Dendritic cell treated with granulocyte-macrophage colony-stimulating factor and Interleukin-4, amounts not matched to agents 40 ng/mL and 50 ng/mL, for 4 days (primary cell): ENCODE measurements around the gene MYLIP.

Experiments used
- H3K27ac Mint-ChIP-seq: one replicate; pipeline ENCODE4 v1.8.0; 2022; ENCODE audit warnings: mild to moderate bottlenecking, mixed read lengths
- H3K27me3 Mint-ChIP-seq: one replicate; pipeline ENCODE4 v1.8.0; 2022; ENCODE audit warnings: mild to moderate bottlenecking, mixed read lengths
- H3K36me3 Mint-ChIP-seq: one replicate; pipeline ENCODE4 v1.8.0; 2022; ENCODE audit warnings: low read depth, mixed read lengths
- H3K4me1 Mint-ChIP-seq: one replicate; pipeline ENCODE4 v1.8.0; 2022; ENCODE audit warnings: low read depth, mixed read lengths
- H3K4me3 Mint-ChIP-seq: one replicate; pipeline ENCODE4 v1.8.0; 2022; ENCODE audit warnings: mild to moderate bottlenecking, moderate library complexity, mixed read lengths
- H3K9me3 Mint-ChIP-seq: one replicate; pipeline ENCODE4 v1.8.0; 2022; ENCODE audit warnings: mixed read lengths
- intact Hi-C: fragments of 100-400 bp; cut with micrococcal nuclease; formaldehyde crosslinking; loops from one replicate; pipeline ENCODE4 v1.15.0; 2022

The MYLIP gene

DNA sequence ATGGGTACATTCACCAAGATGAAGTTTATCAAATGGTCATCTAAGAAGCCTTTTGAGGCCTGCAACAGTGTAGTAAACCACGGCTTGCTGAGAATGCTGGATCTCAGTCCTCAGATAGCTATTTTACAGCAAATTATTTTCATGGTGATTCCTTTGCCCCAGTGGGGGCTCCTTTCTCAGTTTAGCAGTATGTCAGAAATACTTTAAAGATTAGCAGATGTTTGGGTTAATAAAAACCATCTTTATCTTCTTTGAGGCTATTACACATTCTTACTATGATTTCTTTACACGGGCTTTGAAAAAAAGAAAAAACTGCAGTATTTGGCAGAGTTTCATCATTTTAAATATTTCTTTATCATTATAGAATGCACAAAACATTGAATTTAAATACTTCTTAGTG, 10.7 kb downstream of the MYLIP start:
- H3K4me3 Mint-ChIP-seq = no peak overlapping the region
- peaks cover 80% of the 10 kb centered on the region for H3K36me3 Mint-ChIP-seq
- H3K27me3 Mint-ChIP-seq = no peaks in the 10 kb centered on the region
- peaks cover 33% of the 10 kb centered on the region for H3K4me1 Mint-ChIP-seq
- intact Hi-C loops = no loop called here
- no peak overlapping the region for H3K27ac Mint-ChIP-seq
- no peaks in the 10 kb centered on the region for H3K9me3 Mint-ChIP-seq

DNA sequence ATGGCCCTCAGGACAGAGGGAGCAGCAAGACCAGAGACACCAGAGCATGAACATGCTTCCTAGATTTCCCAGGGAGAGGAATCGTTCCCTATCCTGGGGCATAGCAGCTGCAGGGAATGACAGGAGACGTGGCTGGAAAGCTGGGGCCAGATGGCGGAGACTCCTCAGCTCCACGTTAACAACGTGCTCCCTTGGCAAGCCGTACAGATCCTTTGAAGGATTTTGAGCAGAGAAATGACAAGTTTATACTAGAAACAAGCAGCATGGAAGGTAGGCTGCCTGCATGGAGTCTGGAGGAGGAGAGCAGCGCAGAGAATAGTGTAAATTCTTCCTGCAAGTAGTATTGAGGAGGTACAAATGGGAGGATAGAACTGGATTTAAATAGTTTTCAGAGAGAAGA, 11.7 kb downstream of the MYLIP start:
- H3K27me3 Mint-ChIP-seq = no peaks in the 10 kb centered on the region
- H3K4me3 Mint-ChIP-seq = no peak overlapping the region
- H3K9me3 Mint-ChIP-seq = no peaks in the 10 kb centered on the region
- H3K27ac Mint-ChIP-seq = no peak overlapping the region
- intact Hi-C loops = no loop called here
- peaks cover 24% of the 10 kb centered on the region for H3K4me1 Mint-ChIP-seq
- peaks cover 83% of the 10 kb centered on the region for H3K36me3 Mint-ChIP-seq

DNA sequence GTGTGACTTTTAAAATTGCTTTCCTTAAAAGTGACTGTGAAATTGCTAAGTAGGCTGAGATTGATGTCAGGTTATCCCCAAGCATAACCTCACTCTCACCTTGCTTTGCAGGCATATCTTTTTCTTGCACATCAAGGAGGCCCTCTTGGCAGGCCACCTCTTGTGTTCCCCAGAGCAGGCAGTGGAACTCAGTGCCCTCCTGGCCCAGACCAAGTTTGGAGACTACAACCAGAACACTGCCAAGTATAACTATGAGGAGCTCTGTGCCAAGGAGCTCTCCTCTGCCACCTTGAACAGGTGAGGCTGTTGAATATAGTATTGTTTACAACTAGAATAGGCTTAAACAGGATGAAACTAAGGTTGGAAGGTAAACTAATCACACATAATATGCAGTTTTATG, 12.6 kb downstream of the MYLIP start:
- Mint-ChIP-seq H3K4me3 (no peak overlapping the region), H3K27ac (no peak overlapping the region), H3K4me1 (peaks cover 23% of the 10 kb centered on the region), H3K9me3 (no peaks in the 10 kb centered on the region), H3K27me3 (no peaks in the 10 kb centered on the region), H3K36me3 (peaks cover 92% of the 10 kb centered on the region)
- intact Hi-C loops = no loop called here

DNA sequence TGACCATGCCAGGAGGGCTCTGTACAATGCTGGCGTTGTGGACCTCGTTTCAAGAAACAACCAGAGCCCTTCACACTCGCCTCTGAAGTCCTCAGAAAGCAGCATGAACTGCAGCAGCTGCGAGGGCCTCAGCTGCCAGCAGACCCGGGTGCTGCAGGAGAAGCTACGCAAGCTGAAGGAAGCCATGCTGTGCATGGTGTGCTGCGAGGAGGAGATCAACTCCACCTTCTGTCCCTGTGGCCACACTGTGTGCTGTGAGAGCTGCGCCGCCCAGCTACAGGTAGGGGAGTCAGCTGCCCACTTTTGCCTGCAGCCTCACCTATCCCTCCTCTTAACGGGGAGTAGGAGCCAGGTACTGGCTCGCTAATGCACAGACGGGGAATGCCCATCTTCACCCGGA, 16.2 kb downstream of the MYLIP start:
- no peak overlapping the region for H3K27ac Mint-ChIP-seq
- H3K36me3 Mint-ChIP-seq = peaks cover 100% of the 10 kb centered on the region
- H3K4me3 Mint-ChIP-seq = no peak overlapping the region
- no peaks in the 10 kb centered on the region for H3K9me3 Mint-ChIP-seq
- H3K27me3 Mint-ChIP-seq = no peaks in the 10 kb centered on the region
- H3K4me1 Mint-ChIP-seq = peaks cover 18% of the 10 kb centered on the region
- intact Hi-C loops = no loop called here

DNA sequence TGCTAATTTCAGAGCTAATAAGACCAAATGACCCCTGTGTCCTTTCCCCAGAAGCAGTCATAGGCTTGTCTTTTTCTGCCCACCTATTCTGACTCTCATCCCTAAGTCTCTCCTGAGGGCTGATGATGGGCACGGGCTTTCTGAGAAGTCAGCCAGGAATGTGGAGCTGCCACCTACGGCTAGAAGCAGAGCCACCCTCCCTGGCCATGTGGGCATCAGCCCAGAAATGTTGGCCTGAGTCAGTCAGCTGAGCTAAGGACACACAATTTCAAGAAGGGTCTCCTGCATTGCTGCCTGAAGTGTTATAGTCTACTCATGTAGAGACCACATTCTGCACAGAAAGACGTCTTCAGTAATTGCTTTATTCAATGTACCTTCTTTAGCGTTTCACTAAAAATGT, 17.1 kb downstream of the MYLIP start:
- intact Hi-C loops = no loop called here
- H3K27me3 Mint-ChIP-seq = no peaks in the 10 kb centered on the region
- H3K4me1 Mint-ChIP-seq = peaks cover 11% of the 10 kb centered on the region
- peaks cover 100% of the 10 kb centered on the region for H3K36me3 Mint-ChIP-seq
- H3K4me3 Mint-ChIP-seq = no peak overlapping the region
- no peaks in the 10 kb centered on the region for H3K9me3 Mint-ChIP-seq
- no peak overlapping the region for H3K27ac Mint-ChIP-seq

DNA sequence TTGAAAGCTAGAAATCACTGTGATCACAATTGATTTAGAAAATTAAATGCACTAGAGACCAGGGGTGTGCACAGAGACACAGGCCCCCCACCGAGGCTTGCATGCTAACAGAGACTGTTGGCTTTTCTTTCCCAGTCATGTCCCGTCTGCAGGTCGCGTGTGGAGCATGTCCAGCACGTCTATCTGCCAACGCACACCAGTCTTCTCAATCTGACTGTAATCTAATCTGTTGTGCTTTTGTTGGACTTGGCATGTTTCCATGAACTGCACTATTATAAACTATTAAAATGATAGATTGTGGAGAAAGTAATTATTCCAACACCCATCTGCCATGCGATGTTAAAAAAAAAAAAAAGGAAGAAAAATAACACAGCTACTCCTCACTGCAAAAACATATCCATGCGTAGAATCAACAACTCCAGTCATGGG, 17.7 kb downstream of the MYLIP start:
- no peak overlapping the region for H3K27ac Mint-ChIP-seq

DNA sequence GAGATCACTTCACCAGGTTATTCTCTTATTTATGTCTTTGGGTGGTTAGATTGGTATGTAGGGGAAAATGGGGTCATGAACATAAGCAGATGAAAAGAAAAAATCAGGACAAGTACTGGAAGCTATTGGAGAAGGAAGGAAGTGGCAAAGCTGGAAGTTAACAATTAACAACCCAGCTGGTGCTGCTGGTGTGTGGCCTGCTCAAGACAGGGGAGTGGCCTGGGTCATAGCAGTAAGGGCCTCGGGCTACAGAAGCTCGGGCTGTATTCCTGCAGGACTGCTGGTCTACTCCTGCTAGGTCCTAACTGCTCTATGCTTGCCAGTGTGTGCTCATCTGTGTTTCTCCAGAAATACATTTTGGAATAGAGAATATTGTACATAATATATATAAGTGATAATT, 19.6 kb downstream of the MYLIP start:
- Mint-ChIP-seq H3K27me3 (no peaks in the 10 kb centered on the region), H3K27ac (no peak overlapping the region), H3K4me1 (peaks cover 6% of the 10 kb centered on the region), H3K36me3 (peaks cover 96% of the 10 kb centered on the region), H3K9me3 (no peaks in the 10 kb centered on the region), H3K4me3 (no peak overlapping the region)
- intact Hi-C loops = no loop called here

More for the DNA sequence above, 17.7 kb downstream of the MYLIP start:
- H3K27me3 Mint-ChIP-seq = no peaks in the 10 kb centered on the region
- intact Hi-C loops = no loop called here
- no peaks in the 10 kb centered on the region for H3K9me3 Mint-ChIP-seq
- no peak overlapping the region for H3K4me3 Mint-ChIP-seq
- peaks cover 100% of the 10 kb centered on the region for H3K36me3 Mint-ChIP-seq
- H3K4me1 Mint-ChIP-seq = peaks cover 9% of the 10 kb centered on the region

DNA sequence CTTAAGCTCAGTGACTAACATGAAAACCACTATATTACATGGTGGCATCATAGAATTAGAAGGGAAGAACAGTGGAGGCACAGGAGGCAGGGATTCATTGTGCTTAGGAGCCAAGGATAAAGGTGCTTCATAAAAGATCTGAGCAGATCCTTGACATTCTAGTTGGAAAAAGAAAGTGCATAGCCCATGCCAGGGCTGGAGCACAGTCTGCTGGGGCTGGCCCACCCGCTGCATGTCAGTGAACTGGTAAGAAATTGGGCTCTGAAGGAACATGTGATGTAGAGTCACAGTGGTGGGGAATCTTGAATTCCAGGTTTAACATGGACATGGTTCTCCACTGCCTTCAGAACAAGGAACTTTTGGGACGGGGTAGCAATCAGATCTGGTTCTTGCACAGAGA, 20.4 kb downstream of the MYLIP start:
- no peaks in the 10 kb centered on the region for H3K27me3 Mint-ChIP-seq
- intact Hi-C loops = no loop called here
- peaks cover 96% of the 10 kb centered on the region for H3K36me3 Mint-ChIP-seq
- no peaks in the 10 kb centered on the region for H3K9me3 Mint-ChIP-seq
- peaks cover 6% of the 10 kb centered on the region for H3K4me1 Mint-ChIP-seq
- H3K4me3 Mint-ChIP-seq = no peak overlapping the region
- no peak overlapping the region for H3K27ac Mint-ChIP-seq

DNA sequence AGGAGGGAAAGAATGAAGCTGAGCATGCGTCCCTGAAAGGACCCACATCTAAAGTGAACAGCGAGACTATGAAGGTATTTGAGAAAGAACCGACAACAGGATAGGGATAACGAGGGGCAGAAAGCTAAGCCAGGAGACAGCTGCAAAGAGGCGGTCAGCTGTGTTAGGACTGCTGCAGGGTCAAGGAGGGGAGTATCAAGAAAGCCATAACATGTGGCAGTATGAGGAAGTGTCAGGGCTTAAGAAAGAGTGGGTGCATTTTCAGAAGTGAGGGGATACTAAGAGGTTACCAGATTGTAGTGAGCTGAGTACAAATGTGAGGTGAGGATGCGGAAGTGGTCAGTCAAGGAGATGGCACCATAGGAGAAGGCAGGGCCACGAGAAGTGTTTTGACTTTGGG, 21.2 kb downstream of the MYLIP start:
- Mint-ChIP-seq H3K9me3 (no peaks in the 10 kb centered on the region), H3K27me3 (no peaks in the 10 kb centered on the region), H3K4me3 (no peak overlapping the region), H3K36me3 (peaks cover 96% of the 10 kb centered on the region), H3K27ac (no peak overlapping the region), H3K4me1 (peaks cover 6% of the 10 kb centered on the region)
- intact Hi-C loops = no loop called here

DNA sequence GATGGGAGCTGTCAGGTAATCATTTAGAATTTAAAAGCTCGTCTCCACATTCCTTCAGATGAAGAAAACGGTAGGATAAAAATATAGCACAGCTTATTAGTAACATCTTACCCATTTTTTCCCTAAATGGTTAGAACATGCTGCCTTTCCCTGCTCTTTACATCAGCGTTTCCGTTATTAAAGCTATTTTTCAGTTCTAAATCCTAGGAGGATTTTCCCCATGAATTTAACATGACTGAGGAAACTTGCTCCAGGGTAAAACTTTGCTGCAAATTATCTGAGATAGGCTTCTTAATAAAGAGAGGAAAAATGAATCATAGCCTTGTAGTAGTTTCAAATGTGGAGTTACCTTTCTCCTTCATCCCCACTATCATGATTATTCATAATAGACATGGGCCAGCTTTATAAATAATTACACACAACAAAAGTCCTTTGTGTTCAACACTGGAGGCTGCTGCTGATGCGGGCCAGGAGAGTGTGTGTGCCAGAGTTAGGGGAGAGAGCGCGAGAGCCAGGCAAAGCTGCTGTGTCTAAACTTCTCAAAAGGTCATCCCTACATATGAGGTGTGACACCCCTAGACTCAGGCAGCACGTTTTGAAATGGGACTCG, 24.4 kb downstream of the MYLIP start:
- Mint-ChIP-seq H3K36me3 (peaks cover 80% of the 10 kb centered on the region), H3K27me3 (no peaks in the 10 kb centered on the region), H3K4me1 (peaks cover 6% of the 10 kb centered on the region), H3K4me3 (no peak overlapping the region), H3K9me3 (no peaks in the 10 kb centered on the region), H3K27ac (no peak overlapping the region)
- intact Hi-C loops = no loop called here

DNA sequence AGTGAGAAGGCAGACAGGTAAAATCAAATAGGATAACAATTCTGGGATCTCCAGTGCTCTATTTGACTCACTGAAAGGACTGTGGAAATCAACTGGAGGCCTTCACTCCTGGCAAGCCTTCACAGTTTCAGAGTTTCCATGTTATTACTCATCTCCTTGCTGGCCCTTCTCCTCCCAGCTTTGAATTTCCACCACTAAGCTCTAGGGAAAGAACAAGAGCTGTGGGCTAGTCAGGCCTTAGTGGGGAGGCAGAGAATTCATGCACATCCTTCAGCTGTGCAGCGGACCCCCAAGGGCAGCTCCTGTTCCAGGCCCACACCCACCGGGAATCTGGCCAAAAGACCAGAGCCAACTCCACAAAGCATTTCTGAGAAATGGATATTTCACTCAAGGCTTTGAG, 26.0 kb downstream of the MYLIP start:
- intact Hi-C loops = no loop called here
- peaks cover 64% of the 10 kb centered on the region for H3K36me3 Mint-ChIP-seq
- no peak overlapping the region for H3K4me3 Mint-ChIP-seq
- H3K27me3 Mint-ChIP-seq = no peaks in the 10 kb centered on the region
- no peak overlapping the region for H3K27ac Mint-ChIP-seq
- H3K4me1 Mint-ChIP-seq = no peaks in the 10 kb centered on the region
- no peaks in the 10 kb centered on the region for H3K9me3 Mint-ChIP-seq

DNA sequence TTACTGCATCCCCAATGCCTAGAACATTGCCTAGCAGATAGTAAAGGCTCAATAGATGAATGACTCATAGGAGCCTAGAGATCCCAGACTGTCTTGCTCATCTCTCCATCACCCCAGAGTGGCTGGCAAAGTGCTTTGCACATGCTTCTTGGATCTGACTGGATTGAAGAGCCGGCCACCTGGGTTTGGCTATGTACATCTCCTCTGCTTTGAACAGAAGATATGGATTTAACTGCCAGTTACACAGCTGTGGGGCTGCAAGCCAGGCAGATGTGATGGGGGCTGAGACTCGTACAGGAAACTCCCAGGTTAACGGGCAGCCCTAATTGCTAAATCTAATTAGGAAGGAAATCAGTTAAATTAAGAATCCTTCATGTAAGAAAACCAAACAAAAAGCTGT, 28.6 kb downstream of the MYLIP start:
- Mint-ChIP-seq H3K36me3 (peaks cover 38% of the 10 kb centered on the region), H3K9me3 (no peaks in the 10 kb centered on the region)
- intact Hi-C loops = no loop called here

DNA sequence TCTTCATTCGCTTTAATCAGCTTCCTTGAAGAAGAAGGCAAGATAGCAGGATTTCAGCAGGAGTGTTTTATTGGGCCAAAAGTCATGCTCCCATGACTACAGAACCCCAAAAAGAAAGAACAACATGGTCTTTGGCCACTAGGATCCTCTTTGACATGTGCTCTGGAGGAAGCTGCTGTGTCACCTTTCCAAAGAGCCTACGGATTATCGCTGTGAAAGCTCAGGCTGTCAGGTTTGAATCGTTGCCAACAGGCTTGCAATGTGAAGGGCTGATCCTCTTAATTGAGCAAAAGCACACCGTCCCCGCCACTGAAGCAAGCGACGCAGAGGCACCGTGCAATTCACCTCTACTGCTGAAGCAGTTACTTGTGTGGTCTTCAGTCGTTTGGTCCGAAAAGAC, 29.0 kb downstream of the MYLIP start:
- Mint-ChIP-seq H3K27me3 (no peaks in the 10 kb centered on the region), H3K36me3 (peaks cover 34% of the 10 kb centered on the region), H3K9me3 (no peaks in the 10 kb centered on the region), H3K4me1 (no peaks in the 10 kb centered on the region), H3K27ac (no peak overlapping the region), H3K4me3 (no peak overlapping the region)
- intact Hi-C loops = no loop called here

More for the DNA sequence above, 28.6 kb downstream of the MYLIP start:
- Mint-ChIP-seq H3K4me1 (no peaks in the 10 kb centered on the region), H3K27me3 (no peaks in the 10 kb centered on the region), H3K4me3 (no peak overlapping the region), H3K27ac (no peak overlapping the region)

DNA sequence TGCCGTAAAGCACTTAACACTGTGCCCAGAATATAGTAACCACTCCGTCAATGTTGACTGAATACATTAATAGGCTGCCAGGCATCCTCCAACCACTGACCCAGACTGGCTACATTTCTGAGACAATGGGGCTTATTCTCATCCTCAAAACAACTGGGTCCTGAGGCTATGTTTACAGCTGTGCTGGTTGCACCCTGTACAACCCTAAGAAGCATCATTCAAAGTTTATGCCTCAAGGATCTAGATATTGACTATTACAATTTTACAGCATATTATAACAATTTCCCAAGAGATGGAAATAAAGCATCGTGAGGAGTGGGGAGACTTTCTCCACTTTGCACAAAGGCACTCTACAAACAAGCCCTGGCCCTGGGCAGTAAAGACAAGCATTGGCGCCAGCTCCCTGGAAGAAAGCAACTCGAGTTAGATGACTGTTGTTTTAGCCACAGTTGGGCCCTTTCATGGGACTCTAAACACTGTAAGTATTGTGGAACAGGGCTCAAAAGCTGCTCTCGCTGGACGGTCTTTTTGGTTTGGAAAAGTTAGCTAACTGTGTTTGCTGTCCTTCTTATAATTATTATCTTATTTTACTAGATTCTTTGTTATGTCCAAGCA, 30.2 kb downstream of the MYLIP start:
- peaks cover 26% of the 10 kb centered on the region for H3K36me3 Mint-ChIP-seq
- intact Hi-C loops = no loop called here
- peaks cover 8% of the 10 kb centered on the region for H3K4me1 Mint-ChIP-seq
- H3K9me3 Mint-ChIP-seq = no peaks in the 10 kb centered on the region
- H3K27ac Mint-ChIP-seq = no peak overlapping the region
- H3K4me3 Mint-ChIP-seq = no peak overlapping the region
- no peaks in the 10 kb centered on the region for H3K27me3 Mint-ChIP-seq

DNA sequence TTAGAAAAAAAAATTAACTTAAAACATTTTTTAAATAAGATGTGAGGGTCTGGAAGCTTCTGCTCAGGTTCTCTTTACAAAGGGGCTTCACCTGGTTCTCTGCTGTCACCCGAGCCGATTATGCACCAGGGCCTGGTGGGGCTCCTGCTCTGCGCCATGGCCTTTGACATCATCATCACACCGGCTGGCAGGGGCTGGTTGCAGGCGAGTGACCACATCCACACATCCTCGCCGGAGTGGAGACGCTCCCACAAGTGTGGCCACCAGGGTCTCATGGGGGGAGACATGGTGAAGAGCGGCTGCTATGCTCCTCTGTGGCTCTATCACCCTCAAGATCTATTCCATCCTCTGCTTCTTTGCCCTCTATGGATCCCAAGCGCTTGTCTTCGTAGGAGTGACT, 31.9 kb downstream of the MYLIP start:
- H3K36me3 Mint-ChIP-seq = peaks cover 9% of the 10 kb centered on the region
- H3K9me3 Mint-ChIP-seq = no peaks in the 10 kb centered on the region
- intact Hi-C loops = no loop called here
- H3K4me3 Mint-ChIP-seq = no peak overlapping the region
- peaks cover under 1% of the 10 kb centered on the region for H3K27me3 Mint-ChIP-seq
- peaks cover 8% of the 10 kb centered on the region for H3K4me1 Mint-ChIP-seq
- no peak overlapping the region for H3K27ac Mint-ChIP-seq
